DMS79 (cell line): ENCODE measurements around the gene COA8.
"Not testable (repeated sequence)": the region's sequence is repeated elsewhere in the genome, so short reads cannot be mapped to it uniquely, and the experiment has no call there.

ENCODE experiments used
- DNase-seq: peaks from one replicate; lab custom pipeline; 2025; lab: John Stamatoyannopoulos, UW

Gene COA8

DNA sequence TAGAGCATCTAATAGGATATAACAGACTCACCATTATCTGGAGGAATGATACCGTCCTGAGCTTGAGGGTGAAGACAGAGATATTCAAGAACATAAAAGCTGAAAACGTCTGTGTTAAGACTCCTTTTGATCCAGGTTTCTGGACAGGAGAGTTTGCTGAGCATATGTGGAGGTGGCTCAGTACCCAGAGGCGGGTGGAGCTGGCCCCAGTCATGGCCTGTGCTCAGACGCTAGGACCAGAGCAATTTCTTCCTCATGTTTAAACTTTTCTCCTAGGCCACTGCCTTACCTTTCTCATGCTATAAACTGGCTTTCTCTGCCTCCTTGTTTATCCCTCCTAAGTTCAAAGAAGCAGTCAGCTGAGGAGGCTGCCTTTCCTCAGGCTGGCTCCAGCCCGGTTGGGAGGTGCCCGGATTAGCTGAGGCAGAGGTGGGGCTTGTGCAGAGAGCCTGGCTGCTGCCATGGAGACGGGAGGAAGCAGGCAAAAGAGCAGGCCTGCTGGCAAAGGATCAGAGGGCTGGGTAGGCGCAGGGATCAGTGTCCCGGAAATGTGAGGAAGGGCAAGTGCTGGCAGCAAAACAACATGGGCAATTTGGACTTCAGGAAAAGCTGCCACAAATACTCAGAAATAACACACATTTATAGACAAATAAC lies 13.7 kb downstream of the COA8 start:
- DNase-seq, result peak; percentile 79

GRCh38 chr14:103578401-103579075 lies 15.8 kb downstream of the COA8 start:
- DNase-seq, result no peak

DNA sequence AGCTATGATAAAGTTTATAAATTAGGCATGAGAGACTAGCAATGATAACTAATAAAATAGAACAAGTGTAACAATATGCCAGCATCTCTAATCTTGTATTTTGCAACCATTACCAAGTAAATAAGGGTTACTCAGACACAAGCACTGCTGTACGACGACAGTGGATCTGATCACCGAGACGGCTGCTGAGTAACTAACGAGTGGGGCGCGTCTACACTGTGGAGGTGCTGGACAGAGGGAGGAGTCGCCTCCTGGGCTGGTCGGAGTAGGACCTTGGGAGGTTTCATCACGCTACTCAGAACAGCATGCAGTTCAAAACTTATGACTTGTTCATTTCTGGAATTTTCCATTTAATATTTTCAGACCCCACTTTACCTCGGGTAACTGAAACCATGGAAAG lies 18.4 kb downstream of the COA8 start:
- no peak for DNase-seq

DNA sequence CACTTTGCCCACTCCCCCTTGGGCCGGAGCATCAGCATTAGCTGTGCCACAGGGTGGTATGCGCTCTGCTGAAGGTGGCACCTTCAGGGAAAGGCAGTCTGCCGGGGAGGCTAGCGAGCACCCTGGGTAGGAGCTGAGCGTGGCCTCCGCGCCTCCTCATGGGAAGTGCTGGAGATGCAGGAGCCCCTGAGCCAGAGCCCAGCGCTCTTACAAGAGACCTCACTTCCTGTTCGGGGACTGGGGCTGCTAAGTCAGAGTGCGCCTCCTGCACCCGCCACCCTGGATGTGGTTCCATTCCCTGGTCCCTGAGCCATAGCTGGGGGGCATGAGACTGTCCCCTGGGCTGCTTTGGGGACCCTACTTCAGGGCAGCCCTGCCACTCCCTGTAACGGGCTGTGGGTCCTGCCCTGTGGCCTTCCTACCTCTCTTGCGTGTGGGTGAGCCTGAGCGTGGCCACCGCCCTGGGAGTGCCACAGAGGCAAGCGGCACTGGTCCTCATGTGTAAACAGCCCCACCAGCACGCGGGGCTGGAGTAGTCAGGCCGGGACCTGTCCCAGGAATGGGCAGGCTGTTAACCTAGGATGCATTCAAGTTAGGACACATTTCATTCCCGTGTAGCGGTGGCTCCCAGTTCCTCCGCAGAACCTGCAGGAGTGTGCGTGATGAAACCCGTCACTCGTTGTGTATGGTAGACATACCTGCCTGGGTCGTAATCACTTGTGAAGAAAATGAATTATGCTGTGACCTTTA lies 19.4 kb downstream of the COA8 start:
- DNase-seq, result no peak

DNA sequence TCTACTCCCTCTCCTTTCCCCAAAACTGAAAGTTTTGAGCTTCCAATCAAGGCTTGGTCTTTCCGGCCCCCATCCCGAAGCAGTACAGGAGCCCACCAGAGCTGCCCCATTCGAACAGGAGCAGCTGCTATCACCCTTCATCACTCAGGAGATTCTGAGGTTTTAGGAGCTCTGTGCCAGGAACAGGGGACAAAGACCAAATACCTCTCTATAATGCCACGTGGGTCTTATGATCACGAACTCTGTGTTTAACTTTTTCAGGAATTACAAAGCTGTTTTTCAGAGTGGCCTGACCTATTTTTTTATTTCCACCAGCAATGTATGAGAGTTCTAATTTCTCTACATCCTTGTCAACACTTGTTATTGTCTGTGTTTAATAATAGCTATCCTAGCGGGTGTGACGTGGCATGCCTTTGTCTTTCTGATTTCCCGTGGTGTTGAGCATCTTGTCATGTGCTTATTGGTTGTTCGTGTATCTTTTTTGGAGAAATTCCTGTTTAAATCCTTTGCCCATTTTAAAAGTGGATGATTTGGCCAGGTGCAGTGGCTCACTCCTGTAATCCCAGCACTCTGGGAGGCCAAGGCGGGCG lies 21.7 kb downstream of the COA8 start:
- no peak for DNase-seq

GRCh38 chr14:103593577-103593976 lies 30.8 kb downstream of the COA8 start:
- DNase-seq, result no peak

- DNase-seq, result peak; percentile 94
These were observed 31.5 kb downstream of the COA8 start for GRCh38 chr14:103594265-103594664.

- DNase-seq, result no peak
These were observed 35.0 kb downstream of the COA8 start for GRCh38 chr14:103597623-103598377.

DNA sequence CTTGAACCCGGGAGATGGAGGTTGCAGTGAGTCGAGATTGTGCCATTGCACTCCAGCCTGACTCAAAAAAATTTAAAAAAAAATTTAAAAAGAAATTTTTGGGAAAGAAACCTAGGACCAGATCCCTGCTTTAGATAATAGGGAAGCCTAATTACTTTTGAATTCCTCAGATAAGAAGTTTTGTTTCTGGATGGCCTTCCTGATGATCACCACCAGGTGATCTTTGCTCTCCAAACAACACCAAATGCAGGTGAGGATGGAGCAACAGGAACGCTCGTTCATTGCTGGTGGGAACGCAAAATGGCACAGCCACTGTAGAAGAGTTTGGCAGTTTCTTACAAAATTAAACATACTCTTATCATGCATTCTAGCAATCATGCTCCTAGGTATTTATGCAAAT lies 37.7 kb downstream of the COA8 start:
- DNase-seq, result no peak

GRCh38 chr14:103604620-103605019 lies 41.9 kb downstream of the COA8 start:
- no peak for DNase-seq

GRCh38 chr14:103606963-103607668 lies 44.4 kb downstream of the COA8 start:
- peak; percentile 47 for DNase-seq

- DNase-seq, result no peak
These were observed 45.1 kb downstream of the COA8 start for GRCh38 chr14:103607822-103608221.

GRCh38 chr14:103609081-103609480 lies 46.3 kb downstream of the COA8 start:
- DNase-seq, result not testable (repeated sequence)

DNA sequence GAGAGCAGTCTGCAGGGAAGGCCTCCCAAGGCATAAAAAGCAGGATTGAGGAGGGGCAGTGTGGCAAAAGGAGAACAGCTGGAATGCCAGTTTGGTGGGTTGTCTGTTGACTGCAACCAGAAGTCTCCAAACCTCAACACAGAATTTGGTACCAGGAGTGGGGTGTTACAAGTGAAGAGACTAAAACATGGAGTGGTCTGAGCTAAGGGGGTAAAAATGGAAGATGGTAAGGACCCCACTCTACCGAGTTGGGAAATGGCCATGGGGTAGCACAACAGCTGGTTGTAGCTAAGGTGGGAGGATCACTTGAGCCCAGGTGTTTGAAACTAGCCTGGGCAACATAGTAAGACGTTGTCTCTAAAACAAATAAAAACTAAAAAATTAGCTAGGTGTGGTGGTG lies 48.5 kb downstream of the COA8 start:
- no peak for DNase-seq

DNA sequence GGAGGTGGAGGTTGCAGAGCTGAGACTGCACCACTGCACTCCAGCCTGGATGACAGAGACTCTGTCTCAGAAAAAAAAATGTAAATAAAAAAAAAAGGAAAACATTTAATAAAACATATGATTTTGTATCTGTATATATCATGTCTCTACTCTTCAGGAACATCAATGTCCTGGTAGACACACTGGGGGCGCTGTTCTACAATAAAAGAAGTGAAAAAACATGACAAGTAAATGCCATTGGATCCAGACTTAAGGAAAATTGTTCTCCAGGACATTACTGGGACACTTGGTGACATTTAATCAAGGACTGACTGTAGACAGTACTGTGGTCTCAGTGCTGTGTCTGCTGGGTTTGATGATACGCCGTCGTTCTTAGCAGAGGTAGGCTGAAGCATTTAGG lies 50.8 kb downstream of the COA8 start:
- DNase-seq, result no peak

DNA sequence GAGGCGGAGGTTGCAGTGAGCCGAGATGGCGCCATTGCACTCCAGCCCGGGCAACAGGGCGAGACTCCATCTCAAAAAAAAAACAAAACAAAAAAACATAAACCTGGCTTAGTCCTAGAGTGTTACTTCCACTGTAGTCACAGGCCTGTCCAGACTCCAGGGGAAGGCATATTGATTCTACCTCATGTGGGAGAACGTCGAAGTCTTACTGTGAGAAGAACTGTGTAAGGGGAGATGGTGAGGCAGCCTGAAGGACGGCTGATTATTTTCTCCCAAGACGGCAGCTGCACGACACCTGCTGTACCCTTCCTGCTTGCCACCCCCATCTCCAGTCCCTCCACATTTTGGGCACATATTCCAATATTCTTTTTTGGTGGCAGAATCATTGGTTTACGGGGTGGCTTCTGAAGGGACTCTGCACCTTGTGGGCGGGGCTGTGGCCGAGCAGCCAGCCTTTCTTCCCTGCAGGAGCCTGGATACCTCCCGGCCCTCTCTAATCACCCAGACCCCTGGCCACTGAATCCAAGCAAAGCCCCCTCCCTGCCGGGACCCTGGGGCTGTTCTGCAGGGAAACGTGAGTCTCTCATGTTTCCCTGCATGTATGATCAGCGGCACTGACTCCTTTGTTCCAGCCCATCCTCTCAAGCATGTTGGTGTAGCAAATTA lies 54.0 kb downstream of the COA8 start:
- DNase-seq, result no peak

DNA sequence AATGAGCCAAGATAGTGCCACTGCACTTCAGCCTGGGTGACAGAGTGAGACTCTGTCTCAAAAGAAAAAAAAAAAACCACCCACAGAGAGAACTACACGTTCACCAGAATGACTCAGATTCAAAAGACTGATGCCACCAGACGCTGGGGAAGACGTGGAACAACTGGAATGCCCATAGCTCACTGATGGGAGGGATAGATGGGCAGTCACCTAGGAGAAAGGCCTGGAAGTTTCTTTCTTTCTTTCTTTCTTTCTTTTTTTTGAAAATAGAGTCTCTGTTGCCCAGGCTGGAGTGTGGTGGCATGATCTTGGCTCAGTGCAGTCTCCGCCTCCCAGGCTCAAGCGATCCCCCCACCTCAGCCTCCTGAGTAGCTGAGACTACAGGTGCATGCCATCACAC lies 56.3 kb downstream of the COA8 start:
- no peak for DNase-seq

GRCh38 chr14:103621860-103622259 lies 59.1 kb downstream of the COA8 start:
- no peak for DNase-seq

- DNase-seq, result no peak
These were observed 60.5 kb downstream of the COA8 start for GRCh38 chr14:103623308-103623707.

DNA sequence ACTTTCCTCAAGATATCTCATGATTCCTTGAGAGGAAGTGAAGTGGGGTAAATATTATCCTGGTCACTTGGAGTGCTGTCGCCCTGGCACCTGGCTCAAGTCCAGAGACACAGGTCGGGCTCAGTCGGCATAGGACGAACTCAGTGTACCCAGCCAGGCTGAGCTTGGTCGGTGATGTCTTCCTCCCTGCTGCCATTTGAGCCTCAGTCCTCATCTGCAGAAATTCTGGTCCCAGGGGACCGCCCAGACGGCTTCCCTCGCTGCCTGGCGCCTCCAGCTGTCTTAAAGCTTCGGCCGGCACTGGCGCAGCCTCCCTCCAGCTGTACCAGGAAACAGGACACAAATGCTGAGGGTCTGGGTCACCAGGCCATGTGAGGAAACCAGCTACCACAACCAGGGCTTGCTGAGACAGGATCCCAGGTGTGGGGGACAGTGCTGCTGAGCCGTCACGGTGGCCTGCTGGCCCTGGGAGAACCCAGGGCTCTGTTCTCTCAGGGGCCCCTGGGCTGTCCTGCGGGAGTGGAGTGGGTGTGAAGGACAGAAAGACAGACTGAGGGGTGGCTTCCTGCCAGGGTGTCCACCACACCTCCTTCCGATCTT lies 61.2 kb downstream of the COA8 start:
- DNase-seq, result peak; percentile 68
